ENCODE measurements around the gene HBA2. TPM values are rescaled to one million over a fixed set of nuclear protein-coding genes. Genes with fewer than 3 reads are reported as not detected.

HBA2 gene
- total and polyA plus RNA-seq, 7 donors: 3.7 to 109 (median 6.2) TPM; not detected in 1

DNA sequence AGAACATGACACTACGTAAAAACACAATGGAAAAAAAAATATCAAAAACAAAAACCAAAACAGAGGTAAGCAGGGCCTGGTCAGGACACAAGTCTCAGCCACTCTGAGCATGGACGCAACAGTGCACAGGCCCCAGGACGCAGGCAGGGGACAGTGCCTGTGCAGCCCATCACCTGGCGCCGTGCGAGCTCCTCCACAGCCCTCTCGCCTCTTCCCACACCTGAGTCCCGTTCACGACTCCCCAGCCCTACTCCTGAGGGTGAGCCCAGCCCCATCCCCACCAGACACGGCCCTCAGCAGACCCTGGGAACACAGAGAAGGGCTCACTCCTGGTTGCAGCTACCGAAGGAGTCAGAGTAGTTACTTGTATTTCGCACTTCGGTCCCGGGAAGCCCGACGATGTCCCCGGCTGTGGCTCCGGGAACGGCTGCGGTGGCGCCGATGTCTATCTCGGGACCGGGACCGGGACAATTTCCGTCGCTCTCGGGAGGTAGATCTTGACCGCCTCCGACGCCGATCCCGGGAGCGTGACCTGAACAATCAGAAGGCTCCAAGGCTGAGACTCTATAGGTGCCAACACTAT is 17.0 kb downstream of the HBA2 start:
- no peak for DNase-seq
- H3K27ac ChIP-seq: no peak overlapping the region
- H3K4me1 ChIP-seq: no peaks in the 10 kb centered on the region
- no peaks in the 10 kb centered on the region for H3K9me3 ChIP-seq
- no peak overlapping the region for H3K4me3 ChIP-seq
- peaks cover 22 to 77% (median 65%) of the 10 kb centered on the region in 4 donors for H3K36me3 ChIP-seq
- intact Hi-C loops (cut with DNase I): no loop called here
- no peak for TF ChIP-seq POLR2AphosphoS5 (IDR thresholded peaks at IDR 0.05)
- TF ChIP-seq EP300 (IDR thresholded peaks at IDR 0.05): no peak
- TF ChIP-seq POLR2A (IDR thresholded peaks at IDR 0.05): no peak
- TF ChIP-seq, protein P1, sequence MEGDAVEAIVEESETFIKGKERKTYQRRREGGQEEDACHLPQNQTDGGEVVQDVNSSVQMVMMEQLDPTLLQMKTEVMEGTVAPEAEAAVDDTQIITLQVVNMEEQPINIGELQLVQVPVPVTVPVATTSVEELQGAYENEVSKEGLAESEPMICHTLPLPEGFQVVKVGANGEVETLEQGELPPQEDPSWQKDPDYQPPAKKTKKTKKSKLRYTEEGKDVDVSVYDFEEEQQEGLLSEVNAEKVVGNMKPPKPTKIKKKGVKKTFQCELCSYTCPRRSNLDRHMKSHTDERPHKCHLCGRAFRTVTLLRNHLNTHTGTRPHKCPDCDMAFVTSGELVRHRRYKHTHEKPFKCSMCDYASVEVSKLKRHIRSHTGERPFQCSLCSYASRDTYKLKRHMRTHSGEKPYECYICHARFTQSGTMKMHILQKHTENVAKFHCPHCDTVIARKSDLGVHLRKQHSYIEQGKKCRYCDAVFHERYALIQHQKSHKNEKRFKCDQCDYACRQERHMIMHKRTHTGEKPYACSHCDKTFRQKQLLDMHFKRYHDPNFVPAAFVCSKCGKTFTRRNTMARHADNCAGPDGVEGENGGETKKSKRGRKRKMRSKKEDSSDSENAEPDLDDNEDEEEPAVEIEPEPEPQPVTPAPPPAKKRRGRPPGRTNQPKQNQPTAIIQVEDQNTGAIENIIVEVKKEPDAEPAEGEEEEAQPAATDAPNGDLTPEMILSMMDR (IDR thresholded peaks at IDR 0.05): no peak
- WGBS, 2 donors: 96% methylated on average over 34 of the region's 34 CpGs
- no peaks in the 10 kb centered on the region for H3K27me3 ChIP-seq

DNA sequence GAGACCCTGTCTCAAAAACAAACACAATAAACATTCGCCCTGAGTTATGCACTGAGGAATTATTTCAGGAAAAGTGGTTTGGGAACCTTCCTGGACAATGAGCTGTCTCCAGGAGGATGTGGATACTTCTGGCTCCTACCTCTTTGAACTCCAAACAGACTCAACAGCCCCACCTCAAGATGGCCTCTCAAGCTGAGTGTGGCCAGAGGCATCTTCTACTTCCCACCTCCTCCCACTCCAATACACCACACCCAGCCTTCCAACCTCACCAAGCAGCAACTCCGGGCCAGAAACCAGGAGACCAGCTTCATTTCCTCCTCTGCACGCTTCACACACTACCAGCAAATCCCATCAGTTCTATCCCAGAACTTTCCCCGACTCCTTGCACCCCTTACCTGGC is 19.2 kb downstream of the HBA2 start:
- Histone ChIP-seq H3K4me3 (no peak overlapping the region), H3K9me3 (no peaks in the 10 kb centered on the region), H3K27me3 (no peaks in the 10 kb centered on the region), H3K27ac (no peak overlapping the region), H3K36me3 (peaks cover 31 to 98% (median 79%) of the 10 kb centered on the region in 4 donors), H3K4me1 (no peaks in the 10 kb centered on the region)
- intact Hi-C loops (cut with DNase I): no loop called here
- no peak for TF ChIP-seq POLR2AphosphoS5 (IDR thresholded peaks at IDR 0.05)
- no peak for TF ChIP-seq EP300 (IDR thresholded peaks at IDR 0.05)
- TF ChIP-seq, protein P1 (IDR thresholded peaks at IDR 0.05): no peak
- TF ChIP-seq POLR2A (IDR thresholded peaks at IDR 0.05): no peak
- 92 to 94% methylated on average over 4 of the region's 4 CpGs for WGBS, 2 donors
- DNase-seq: no peak

DNA sequence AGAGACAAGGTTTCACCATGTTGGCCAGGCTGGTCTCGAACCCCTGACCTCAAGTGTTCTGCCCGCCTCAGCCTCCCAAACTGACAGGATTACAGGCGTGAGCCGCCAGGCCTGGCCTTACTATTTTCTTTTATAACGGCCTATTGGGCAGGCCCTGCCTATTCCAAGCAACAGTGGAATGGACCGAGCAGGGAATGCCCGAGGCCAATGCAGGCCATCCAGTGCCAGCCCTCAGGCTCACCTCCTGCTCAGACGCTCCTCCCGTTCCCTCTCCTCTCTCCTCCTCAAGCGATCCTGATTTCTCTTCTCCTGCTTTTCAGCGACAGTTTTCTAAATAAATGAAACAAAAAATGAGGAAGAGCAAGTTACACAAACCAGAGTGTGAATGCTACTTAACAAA is 20.0 kb downstream of the HBA2 start:
- Histone ChIP-seq H3K36me3 (peaks cover 38 to 100% (median 83%) of the 10 kb centered on the region in 4 donors), H3K4me3 (no peak overlapping the region), H3K27me3 (no peaks in the 10 kb centered on the region), H3K9me3 (no peaks in the 10 kb centered on the region), H3K4me1 (no peaks in the 10 kb centered on the region), H3K27ac (no peak overlapping the region)
- intact Hi-C loops (cut with DNase I): no loop called here
- TF ChIP-seq, protein P1 (IDR thresholded peaks at IDR 0.05): no peak
- TF ChIP-seq EP300 (IDR thresholded peaks at IDR 0.05) (no peak), POLR2AphosphoS5 (IDR thresholded peaks at IDR 0.05) (no peak), POLR2A (IDR thresholded peaks at IDR 0.05) (no peak)
- no peak for DNase-seq
- WGBS, 2 donors: 95 to 96% methylated on average over 11 of the region's 11 CpGs

DNA sequence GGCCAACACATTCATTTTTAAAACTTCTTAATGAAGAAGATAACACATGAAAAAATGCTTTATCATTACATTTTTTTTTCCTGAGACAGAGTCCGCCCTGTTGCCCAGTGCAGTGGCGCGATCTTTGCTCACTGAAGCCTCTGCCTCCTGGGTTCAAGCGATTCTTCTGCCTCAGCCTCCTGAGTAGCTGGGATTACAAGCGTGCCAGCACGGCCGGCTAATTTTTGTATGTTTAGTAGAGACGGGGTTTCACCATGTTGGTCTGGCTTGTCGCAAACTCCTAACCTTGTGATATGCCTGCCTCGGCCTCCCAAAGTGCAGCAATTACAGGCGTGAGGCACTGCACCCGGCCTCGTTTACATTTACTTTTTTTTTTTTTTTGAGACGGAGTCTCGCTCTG is 20.8 kb downstream of the HBA2 start:
- H3K36me3 ChIP-seq: peaks cover 44 to 100% (median 87%) of the 10 kb centered on the region in 4 donors
- intact Hi-C loops (cut with DNase I): no loop called here
- TF ChIP-seq EP300 (IDR thresholded peaks at IDR 0.05) (no peak), POLR2A (IDR thresholded peaks at IDR 0.05) (no peak), POLR2AphosphoS5 (IDR thresholded peaks at IDR 0.05) (no peak)
- TF ChIP-seq, protein P1 (IDR thresholded peaks at IDR 0.05): no peak
- no peaks in the 10 kb centered on the region for H3K4me1 ChIP-seq
- WGBS, 2 donors: 91 to 95% methylated on average over 15 of the region's 15 CpGs
- DNase-seq: no peak
- H3K27ac ChIP-seq: no peak overlapping the region
- H3K27me3 ChIP-seq: no peaks in the 10 kb centered on the region
- no peaks in the 10 kb centered on the region for H3K9me3 ChIP-seq
- no peak overlapping the region for H3K4me3 ChIP-seq

DNA sequence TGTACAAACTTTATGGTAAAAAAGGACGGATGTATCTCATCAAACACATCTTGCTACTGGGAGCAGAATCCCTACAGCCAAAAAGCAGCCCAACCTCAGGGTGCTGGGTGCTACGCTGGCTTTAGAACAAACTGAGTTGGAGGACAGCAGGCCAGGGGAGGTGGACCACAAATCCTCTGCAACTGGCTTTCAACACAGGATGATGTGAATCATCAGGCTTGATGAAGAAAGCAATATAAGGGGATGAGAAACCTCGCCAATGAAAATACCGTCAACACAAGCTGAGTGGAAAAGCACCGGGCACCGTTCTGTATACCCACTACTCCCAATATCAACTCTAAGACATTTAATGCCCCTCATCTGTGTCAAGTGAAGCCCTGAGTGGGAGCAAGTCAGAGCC is 21.8 kb downstream of the HBA2 start:
- Histone ChIP-seq H3K4me1 (no peaks in the 10 kb centered on the region), H3K4me3 (no peak overlapping the region), H3K9me3 (no peaks in the 10 kb centered on the region), H3K36me3 (peaks cover 53 to 100% (median 84%) of the 10 kb centered on the region in 4 donors), H3K27ac (no peak overlapping the region), H3K27me3 (no peaks in the 10 kb centered on the region)
- intact Hi-C loops (cut with DNase I): no loop called here
- DNase-seq: no peak
- WGBS, 2 donors: 88 to 98% methylated on average over 6 of the region's 6 CpGs
- TF ChIP-seq EP300 (IDR thresholded peaks at IDR 0.05) (no peak), POLR2AphosphoS5 (IDR thresholded peaks at IDR 0.05) (no peak), POLR2A (IDR thresholded peaks at IDR 0.05) (no peak)
- TF ChIP-seq, protein P1 (IDR thresholded peaks at IDR 0.05): no peak

All from sigmoid colon (tissue), 7 donors.